ENCODE measurements around the gene TMEM132D. TPM values are rescaled to one million over a fixed set of nuclear protein-coding genes. Genes with fewer than 3 reads are reported as not detected.

Gene TMEM132D
- total RNA-seq, 2 donors from 2014 or later = not detected

- no peak for DNase-seq (ENCODE audit: low spot score)
- H3K4me1 ChIP-seq (ENCODE audit: control insufficient read depth in 1 of 2, low read depth in 2 of 2) = no peaks in the 10 kb centered on the region
- no peak for TF ChIP-seq CTCF (IDR thresholded peaks at IDR 0.05)
- H3K9me3 ChIP-seq = no peaks in the 10 kb centered on the region
- H3K4me3 ChIP-seq = no peak overlapping the region
- H3K27ac ChIP-seq = no peak overlapping the region
- H3K36me3 ChIP-seq = no peaks in the 10 kb centered on the region
- H3K27me3 ChIP-seq (replicated peaks; ENCODE audit: insufficient read depth) = no peaks in the 10 kb centered on the region
- ATAC-seq (ENCODE audit: insufficient number of reproducible peaks, low FRiP score, low read depth) = no peak
Observed at GRCh38 chr12:129614221-129614885, 289.5 kb downstream of the TMEM132D start.

GRCh38 chr12:129613314-129613713, 290.5 kb downstream of the TMEM132D start:
- no peaks in the 10 kb centered on the region for H3K9me3 ChIP-seq
- no peak for TF ChIP-seq CTCF (IDR thresholded peaks at IDR 0.05)
- no peak overlapping the region for H3K27ac ChIP-seq
- no peak overlapping the region for H3K4me3 ChIP-seq
- DNase-seq (ENCODE audit: low spot score) (no peak), ATAC-seq (ENCODE audit: insufficient number of reproducible peaks, low FRiP score, low read depth) (no peak)
- H3K36me3 ChIP-seq = no peaks in the 10 kb centered on the region
- H3K27me3 ChIP-seq (replicated peaks; ENCODE audit: insufficient read depth) = no peaks in the 10 kb centered on the region
- no peaks in the 10 kb centered on the region for H3K4me1 ChIP-seq (ENCODE audit: control insufficient read depth in 1 of 2, low read depth in 2 of 2)

GRCh38 chr12:129610601-129611120, 293.2 kb downstream of the TMEM132D start:
- Histone ChIP-seq H3K4me1 (ENCODE audit: control insufficient read depth in 1 of 2, low read depth in 2 of 2) (no peaks in the 10 kb centered on the region), H3K9me3 (no peaks in the 10 kb centered on the region), H3K36me3 (no peaks in the 10 kb centered on the region), H3K27me3 (replicated peaks; ENCODE audit: insufficient read depth) (no peaks in the 10 kb centered on the region), H3K27ac (no peak overlapping the region), H3K4me3 (no peak overlapping the region)
- ATAC-seq (ENCODE audit: insufficient number of reproducible peaks, low FRiP score, low read depth) = no peak
- DNase-seq (ENCODE audit: low spot score) = no peak
- no peak for TF ChIP-seq CTCF (IDR thresholded peaks at IDR 0.05)

GRCh38 chr12:129607756-129608155, 296.1 kb downstream of the TMEM132D start:
- DNase-seq (ENCODE audit: low spot score) = no peak
- Histone ChIP-seq H3K27ac (no peak overlapping the region), H3K36me3 (no peaks in the 10 kb centered on the region), H3K27me3 (replicated peaks; ENCODE audit: insufficient read depth) (no peaks in the 10 kb centered on the region), H3K4me1 (ENCODE audit: control insufficient read depth in 1 of 2, low read depth in 2 of 2) (no peaks in the 10 kb centered on the region), H3K9me3 (no peaks in the 10 kb centered on the region), H3K4me3 (no peak overlapping the region)
- TF ChIP-seq CTCF (IDR thresholded peaks at IDR 0.05) = no peak
- no peak for ATAC-seq (ENCODE audit: insufficient number of reproducible peaks, low FRiP score, low read depth)

- Histone ChIP-seq H3K4me3 (no peak overlapping the region), H3K27me3 (replicated peaks; ENCODE audit: insufficient read depth) (no peaks in the 10 kb centered on the region), H3K36me3 (no peaks in the 10 kb centered on the region), H3K9me3 (no peaks in the 10 kb centered on the region), H3K27ac (no peak overlapping the region), H3K4me1 (ENCODE audit: control insufficient read depth in 1 of 2, low read depth in 2 of 2) (no peaks in the 10 kb centered on the region)
- no peak for TF ChIP-seq CTCF (IDR thresholded peaks at IDR 0.05)
- no peak for DNase-seq (ENCODE audit: low spot score)
- no peak for ATAC-seq (ENCODE audit: insufficient number of reproducible peaks, low FRiP score, low read depth)
Observed at GRCh38 chr12:129607301-129607700, 296.5 kb downstream of the TMEM132D start.

Measured in thoracic aorta (tissue), 2 donors.